Gastroesophageal sphincter (tissue), 4 donors: ENCODE measurements around the gene GALNT12. TPM values are rescaled to one million over a fixed set of nuclear protein-coding genes. Genes with fewer than 3 reads are reported as not detected.

Experiments
- ATAC-seq: fragments of 150-250 bp; one replicate; pipeline ENCODE4 v1.9.1; 2016; ENCODE audit warnings: mild to moderate bottlenecking, moderate library complexity
- H3K27ac ChIP-seq, 4 donors: fragments of 200-600 bp; sonication (generic) in 3 of 4; 1 replicate in 3 of 4; 2 replicates in 1 of 4; pipeline ENCODE4 v1.5.1; 2016 to 2019
- H3K27me3 ChIP-seq: fragments of 200-600 bp; sonication (generic); one replicate; pipeline ENCODE4 v1.5.1; 2019
- H3K36me3 ChIP-seq, 2 donors: fragments of 200-600 bp; sonication (generic); one replicate each; pipeline ENCODE4 v1.5.1; 2019; ENCODE audit warnings: control low read depth in 1 of 2
- H3K4me1 ChIP-seq, 3 donors: fragments of 200-600 bp; sonication (generic); 1 replicate in 2 of 3; 2 replicates in 1 of 3; pipeline ENCODE4 v1.5.1; 2016 to 2019; ENCODE audit warnings: control low read depth in 2 of 3
- H3K4me3 ChIP-seq, 2 donors: fragments of 200-600 bp; sonication (generic); one replicate each; pipeline ENCODE4 v1.5.1; 2019; ENCODE audit warnings: mild to moderate bottlenecking in 1 of 2, moderate library complexity in 1 of 2
- H3K9me3 ChIP-seq, 3 donors: fragments of 200-600 bp; sonication (generic); one replicate each; pipeline ENCODE4 v1.5.1; 2017 to 2019; ENCODE audit warnings: control low read depth in 2 of 3
- EP300 ChIP-seq: sonication (generic); formaldehyde crosslinking; IDR thresholded peaks from one replicate; pipeline ENCODE4 v1.6.1; 2017; ENCODE audit warnings: antibody characterized with exemption, mild to moderate bottlenecking
- POLR2A ChIP-seq, 2 donors: fragments of 450-650 bp; IDR thresholded peaks; one replicate each; pipeline ENCODE4 v1.6.1; 2017; ENCODE audit warnings: antibody characterized with exemption in 2 of 2, mild to moderate bottlenecking in 2 of 2, moderate library complexity in 1 of 2
- POLR2AphosphoS5 ChIP-seq: sonication (generic); formaldehyde crosslinking; IDR thresholded peaks from one replicate; pipeline ENCODE4 v1.6.1; 2017; ENCODE audit warnings: antibody characterized with exemption
- whole genome bisulfite sequencing, 2 donors: methylation state at CpG; one replicate each; pipeline ENCODE4 v1.1.5; 2018; ENCODE audit warnings: low coverage in 1 of 2; 5-methylcytosine and 5-hydroxymethylcytosine counted together
- total RNA-seq, 4 donors: library from RNA; depleted of rRNA; stranded (reverse); fragments of >200 nt; gene quantifications; one replicate each; pipeline ENCODE4 v1.1.0, GENCODE V29; 2016
- TF ChIP-seq, protein P1 (sequence below), 4 experiments: fragments of 200-600 bp in 2 of 4; fragments of 450-650 bp in 2 of 4; sonication (generic) in 1 of 4; IDR thresholded peaks; one replicate each; pipeline ENCODE4 v1.5.1; 2017 to 2019; ENCODE audit warnings: antibody characterized with exemption in 4 of 4, mild to moderate bottlenecking in 2 of 4, moderate library complexity in 2 of 4

The GALNT12 gene
- total RNA-seq, 4 donors from 2014 or later = 13.7 to 34.6 (median 15.2) TPM

DNA sequence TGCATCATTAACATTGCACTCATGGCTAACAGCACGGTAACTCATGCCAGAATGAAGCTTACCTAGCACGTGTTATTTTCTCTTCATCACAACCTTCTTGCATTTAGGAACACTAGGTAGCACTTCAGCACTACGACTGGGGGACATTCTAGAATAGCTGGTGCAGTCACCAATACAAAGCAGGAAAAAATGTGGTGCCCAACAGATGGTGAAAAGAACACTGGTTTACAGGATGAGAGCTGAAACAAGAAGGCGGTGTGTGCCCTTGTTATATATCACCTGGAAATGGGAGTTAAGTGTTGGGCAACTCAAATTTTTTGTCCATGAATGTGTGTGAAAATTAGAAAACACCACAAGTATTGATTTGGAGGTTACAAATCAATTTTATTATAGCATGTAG lies 30.0 kb downstream of the GALNT12 start:
- Histone ChIP-seq H3K4me1 (no peaks in the 10 kb centered on the region), H3K27me3 (no peaks in the 10 kb centered on the region), H3K9me3 (no peaks in the 10 kb centered on the region), H3K4me3 (no peak overlapping the region), H3K27ac (no peak overlapping the region), H3K36me3 (peaks cover 0 to 64% of the 10 kb centered on the region in 2 donors)
- TF ChIP-seq, protein P1, sequence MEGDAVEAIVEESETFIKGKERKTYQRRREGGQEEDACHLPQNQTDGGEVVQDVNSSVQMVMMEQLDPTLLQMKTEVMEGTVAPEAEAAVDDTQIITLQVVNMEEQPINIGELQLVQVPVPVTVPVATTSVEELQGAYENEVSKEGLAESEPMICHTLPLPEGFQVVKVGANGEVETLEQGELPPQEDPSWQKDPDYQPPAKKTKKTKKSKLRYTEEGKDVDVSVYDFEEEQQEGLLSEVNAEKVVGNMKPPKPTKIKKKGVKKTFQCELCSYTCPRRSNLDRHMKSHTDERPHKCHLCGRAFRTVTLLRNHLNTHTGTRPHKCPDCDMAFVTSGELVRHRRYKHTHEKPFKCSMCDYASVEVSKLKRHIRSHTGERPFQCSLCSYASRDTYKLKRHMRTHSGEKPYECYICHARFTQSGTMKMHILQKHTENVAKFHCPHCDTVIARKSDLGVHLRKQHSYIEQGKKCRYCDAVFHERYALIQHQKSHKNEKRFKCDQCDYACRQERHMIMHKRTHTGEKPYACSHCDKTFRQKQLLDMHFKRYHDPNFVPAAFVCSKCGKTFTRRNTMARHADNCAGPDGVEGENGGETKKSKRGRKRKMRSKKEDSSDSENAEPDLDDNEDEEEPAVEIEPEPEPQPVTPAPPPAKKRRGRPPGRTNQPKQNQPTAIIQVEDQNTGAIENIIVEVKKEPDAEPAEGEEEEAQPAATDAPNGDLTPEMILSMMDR (IDR thresholded peaks at IDR 0.05) = no peak
- TF ChIP-seq POLR2AphosphoS5 (no peak), POLR2A (IDR thresholded peaks at IDR 0.05) (no peak), EP300 (no peak)
- ATAC-seq = no peak
- 86 to 92% methylated on average over 4 of the region's 4 CpGs for WGBS, 2 donors

DNA sequence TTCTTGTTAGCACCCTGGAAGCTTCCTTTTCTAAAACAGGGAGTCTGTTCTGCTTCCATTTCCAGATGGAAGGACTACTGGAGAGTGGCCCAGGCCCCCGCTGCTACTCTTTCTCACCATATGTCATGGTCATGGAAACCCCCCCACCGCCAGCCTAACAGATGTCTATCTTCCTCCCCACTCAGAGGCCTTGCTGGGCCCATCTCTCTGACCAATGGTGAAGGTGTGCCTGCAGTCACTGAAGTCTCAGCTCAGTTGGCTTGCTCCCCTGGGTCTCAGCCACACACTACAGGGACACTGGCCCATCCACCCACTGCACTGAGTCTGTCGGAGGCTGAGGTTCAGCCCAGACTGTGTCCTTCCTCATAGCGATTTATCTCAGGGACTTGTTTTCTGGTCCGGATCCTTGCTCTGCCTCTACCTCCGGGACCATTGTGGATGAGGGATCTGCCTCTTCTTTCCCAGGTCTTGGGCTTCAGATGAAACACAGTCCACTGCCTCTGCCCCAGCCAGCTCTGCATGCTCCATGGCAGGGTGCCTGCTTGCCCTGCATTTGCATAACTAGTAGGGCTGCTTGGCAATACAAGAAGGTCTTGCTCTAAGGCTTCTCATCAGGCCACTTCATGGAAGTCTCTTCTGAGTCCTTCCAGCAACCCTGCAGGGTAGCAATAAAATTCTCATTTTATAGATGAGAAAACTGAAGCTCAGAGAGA lies 30.8 kb downstream of the GALNT12 start:
- no peak overlapping the region for H3K27ac ChIP-seq
- TF ChIP-seq, protein P1 (IDR thresholded peaks at IDR 0.05) = no peak
- TF ChIP-seq POLR2AphosphoS5 (no peak), POLR2A (IDR thresholded peaks at IDR 0.05) (no peak), EP300 (no peak)
- no peak overlapping the region for H3K4me3 ChIP-seq
- no peaks in the 10 kb centered on the region for H3K27me3 ChIP-seq
- H3K4me1 ChIP-seq = no peaks in the 10 kb centered on the region
- 100% methylated on average over 2 of the region's 6 CpGs; no CpG with 5 or more reads in 1 of the 2 donors for WGBS, 2 donors
- H3K36me3 ChIP-seq = peaks cover 0 to 64% of the 10 kb centered on the region in 2 donors
- no peaks in the 10 kb centered on the region for H3K9me3 ChIP-seq
- no peak for ATAC-seq

DNA sequence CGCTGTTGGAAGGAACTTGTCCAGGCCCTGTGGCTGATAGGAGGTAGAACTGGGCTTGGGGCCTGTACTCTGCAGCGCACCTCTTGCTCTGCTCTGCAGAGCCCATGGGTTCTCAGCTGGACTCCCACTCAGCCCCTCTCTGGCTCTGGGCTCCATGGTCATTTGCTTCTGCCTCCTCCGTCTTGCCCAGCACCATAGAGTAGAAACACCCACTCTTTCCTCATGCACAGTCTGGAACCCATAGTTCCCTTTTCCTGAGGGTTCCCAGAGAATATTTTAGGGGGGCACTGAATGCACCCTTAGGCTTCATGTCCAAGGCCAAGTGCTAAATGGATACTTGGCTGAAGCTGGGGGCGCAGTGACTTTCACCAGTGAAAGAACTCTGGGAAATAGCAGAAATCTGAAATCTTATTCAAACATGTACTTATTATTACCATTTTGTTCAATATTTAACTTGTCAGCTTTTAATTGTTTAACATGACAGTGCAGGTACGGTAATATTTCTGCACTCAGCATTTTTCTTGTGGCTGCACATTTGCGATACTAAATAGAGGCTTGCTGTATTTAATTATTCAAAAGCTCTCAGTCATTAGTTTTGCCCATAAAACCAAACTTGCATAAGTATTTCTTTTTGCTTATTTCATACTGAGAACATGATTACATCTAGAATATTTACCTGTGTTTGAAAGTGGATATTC lies 31.5 kb downstream of the GALNT12 start:
- no peak for TF ChIP-seq POLR2A (IDR thresholded peaks at IDR 0.05)
- no peak for TF ChIP-seq POLR2AphosphoS5
- TF ChIP-seq, protein P1 (IDR thresholded peaks at IDR 0.05) = no peak
- TF ChIP-seq EP300 = no peak
- H3K9me3 ChIP-seq = no peaks in the 10 kb centered on the region
- 90 to 94% methylated on average over 4 to 5 of the region's 6 CpGs for WGBS, 2 donors
- H3K27me3 ChIP-seq = no peaks in the 10 kb centered on the region
- no peak overlapping the region for H3K27ac ChIP-seq
- ATAC-seq = no peak
- no peak overlapping the region for H3K4me3 ChIP-seq
- H3K36me3 ChIP-seq = peaks cover 0 to 63% of the 10 kb centered on the region in 2 donors
- H3K4me1 ChIP-seq = no peaks in the 10 kb centered on the region

DNA sequence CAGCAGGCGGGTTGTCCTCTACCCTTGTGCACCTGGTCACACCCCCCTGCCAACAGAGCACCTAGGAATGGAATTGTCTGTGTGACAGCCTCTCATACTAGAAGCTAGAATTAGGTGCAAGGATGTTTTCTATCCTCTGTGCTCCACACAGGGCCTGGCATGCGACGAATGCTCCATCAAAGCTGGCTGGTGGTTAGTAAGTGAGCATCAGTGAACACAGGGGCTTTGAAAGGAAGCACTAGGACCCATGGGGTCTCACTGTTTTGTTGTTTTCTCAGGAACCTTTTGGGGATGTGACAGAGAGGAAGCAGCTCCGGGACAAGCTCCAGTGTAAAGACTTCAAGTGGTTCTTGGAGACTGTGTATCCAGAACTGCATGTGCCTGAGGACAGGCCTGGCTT lies 32.3 kb downstream of the GALNT12 start:
- Histone ChIP-seq H3K27me3 (no peaks in the 10 kb centered on the region), H3K27ac (no peak overlapping the region), H3K9me3 (no peaks in the 10 kb centered on the region), H3K36me3 (peaks cover 0 to 61% of the 10 kb centered on the region in 2 donors), H3K4me1 (no peaks in the 10 kb centered on the region), H3K4me3 (no peak overlapping the region)
- WGBS, 2 donors = 72% methylated on average over 3 of the region's 4 CpGs; no CpG with 5 or more reads in 1 of the 2 donors
- no peak for ATAC-seq
- no peak for TF ChIP-seq POLR2A (IDR thresholded peaks at IDR 0.05)
- no peak for TF ChIP-seq POLR2AphosphoS5
- TF ChIP-seq, protein P1 (IDR thresholded peaks at IDR 0.05) = no peak
- no peak for TF ChIP-seq EP300
